GM21786 (cell line): ENCODE measurements around the gene VRK2.
A peak's percentile ranks its signal among the peaks of the same experiment; 100 is the strongest.
"Not testable (repeated sequence)": the region's sequence is repeated elsewhere in the genome, so short reads cannot be mapped to it uniquely, and the experiment has no call there.

ENCODE experiments used
- ATAC-seq: cut with Tn5 transposase; IDR thresholded peaks from one replicate; pipeline ENCODE4 v1.9.1; 2021; ENCODE audit not compliant: unreplicated experiment

The VRK2 gene

GRCh38 chr2:58052978-58053377 is 6.4 kb downstream of the VRK2 start:
- no peak for ATAC-seq

DNA sequence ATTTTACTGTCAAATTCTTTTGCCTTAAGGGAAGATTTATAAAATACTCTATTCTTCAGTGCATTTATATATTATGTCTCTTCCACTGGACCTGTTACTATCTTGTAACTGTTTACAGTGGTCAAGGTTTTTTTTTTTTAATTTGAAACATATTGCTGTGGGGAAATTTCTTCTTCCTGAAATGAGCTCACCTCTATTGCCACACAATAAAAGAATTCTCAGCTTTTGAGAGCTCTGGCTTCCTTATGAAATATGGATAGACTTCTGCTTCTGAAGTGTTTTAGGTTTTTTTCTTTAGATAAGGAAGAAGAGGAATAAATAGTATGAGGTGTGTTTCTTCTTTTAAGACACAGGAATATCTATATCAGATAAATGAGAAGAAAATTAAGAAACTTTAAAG is 7.7 kb downstream of the VRK2 start:
- ATAC-seq, result no peak

DNA sequence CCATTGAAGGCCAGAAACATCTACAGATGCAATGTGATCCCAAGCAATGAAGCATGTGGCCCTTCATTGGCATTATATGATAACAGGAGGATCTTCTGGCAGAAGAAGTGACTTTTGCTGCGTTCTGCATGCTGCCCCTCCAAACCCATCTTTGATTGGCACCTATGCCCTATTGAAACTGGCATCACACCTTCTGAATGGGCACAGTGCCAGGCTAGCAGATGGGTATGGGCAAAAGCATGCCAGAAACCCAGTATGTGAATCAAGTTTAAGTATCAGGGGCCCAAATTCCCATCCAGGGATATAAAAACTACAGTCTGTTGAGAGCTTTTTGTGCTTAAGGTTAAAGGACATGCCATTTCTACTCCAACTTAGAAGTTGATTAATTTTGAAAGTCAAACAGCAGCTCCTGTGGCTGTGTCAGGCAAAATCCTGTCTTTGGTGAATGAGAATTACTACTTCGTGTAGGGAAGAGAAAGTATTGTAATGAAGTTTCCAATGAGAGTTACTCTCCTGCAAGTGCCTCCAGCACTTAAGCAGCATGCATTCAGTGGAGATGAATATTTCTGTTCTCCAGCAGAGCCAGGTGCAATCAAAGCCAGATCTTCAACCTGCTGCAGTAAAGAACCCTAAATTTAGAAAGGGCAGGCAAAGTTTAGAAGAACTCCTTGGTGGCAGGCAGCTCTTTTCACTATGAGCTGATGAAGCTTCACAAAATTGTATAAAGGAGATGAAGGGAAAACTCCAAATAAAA is 8.6 kb downstream of the VRK2 start:
- no peak for ATAC-seq

- ATAC-seq, result no peak
Observed at GRCh38 chr2:58056192-58056916, 9.7 kb downstream of the VRK2 start.

DNA sequence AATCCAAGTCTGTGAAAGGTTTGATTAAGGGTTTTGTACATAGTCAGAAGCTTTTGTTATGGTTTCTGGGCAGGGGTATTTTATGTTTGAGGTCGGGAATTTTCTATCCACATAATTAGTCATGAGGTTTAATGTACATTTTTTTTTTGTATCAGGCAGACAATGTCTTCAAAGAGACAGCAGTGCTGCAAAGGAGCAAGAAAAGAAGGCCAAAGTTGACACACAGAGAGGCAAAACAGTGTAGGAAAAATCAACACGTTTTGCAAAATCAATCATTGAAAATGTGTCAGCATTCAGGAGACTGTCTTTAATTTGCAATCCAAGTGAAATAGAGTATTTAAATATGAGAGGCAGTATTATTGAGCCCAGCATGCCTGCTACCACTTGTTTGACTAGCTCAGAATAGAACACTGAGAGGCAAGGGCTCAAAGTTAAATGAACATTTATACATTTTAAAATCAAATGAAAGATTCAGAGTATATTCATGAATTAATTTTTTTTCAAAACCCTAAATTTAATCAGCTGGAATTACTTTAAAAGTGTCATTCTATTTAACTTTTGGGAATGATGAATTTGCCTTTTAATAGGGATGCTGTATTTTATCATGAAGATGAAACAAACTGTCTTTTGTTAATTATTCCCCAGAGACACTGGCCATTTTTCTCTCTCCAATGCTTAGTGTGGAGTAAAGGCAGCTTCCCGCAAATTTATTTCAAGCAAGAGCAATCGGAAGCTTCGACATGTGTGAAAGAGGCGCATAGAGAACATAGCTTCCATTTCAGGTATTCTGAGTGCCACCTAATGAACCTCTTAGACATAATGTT is 11.3 kb downstream of the VRK2 start:
- ATAC-seq, result no peak

DNA sequence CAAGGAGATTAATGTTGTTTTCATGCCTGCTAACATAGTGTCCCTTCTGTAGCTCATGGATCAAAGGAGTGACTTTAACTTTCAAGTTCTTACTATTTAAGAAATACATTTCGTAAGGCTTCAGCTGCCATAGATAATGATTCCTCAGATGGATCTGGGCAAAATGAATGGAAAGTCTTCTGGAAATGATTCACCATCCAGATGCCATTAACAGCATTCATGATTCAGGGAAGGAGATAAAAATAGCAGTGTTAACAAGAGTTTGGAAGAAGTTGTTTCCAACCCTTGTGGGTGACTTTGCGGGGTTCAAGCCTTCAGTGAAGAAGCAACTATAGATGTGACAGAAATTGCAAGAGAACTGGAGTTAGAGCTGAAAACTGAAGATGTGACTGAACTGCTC is 17.0 kb downstream of the VRK2 start:
- no peak for ATAC-seq

DNA sequence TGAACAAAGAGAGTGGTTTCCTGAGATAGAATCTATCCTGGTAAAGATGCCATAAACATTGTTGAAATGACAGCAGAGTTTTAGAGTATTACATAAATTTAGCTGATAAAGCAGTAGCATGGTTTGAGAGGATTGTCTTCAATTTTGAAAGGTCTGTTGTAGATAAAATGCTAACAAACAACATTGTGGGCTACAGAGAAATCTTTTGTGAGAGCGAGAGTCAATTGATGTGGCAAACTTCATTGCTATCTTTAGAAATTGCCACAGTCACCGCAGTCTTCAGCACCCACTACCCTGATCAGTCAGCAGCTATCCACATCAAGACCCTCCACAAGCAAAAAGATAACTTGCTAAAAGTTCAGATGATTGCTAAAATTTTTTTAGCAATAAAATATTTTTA is 17.5 kb downstream of the VRK2 start:
- peak; percentile 62 for ATAC-seq

DNA sequence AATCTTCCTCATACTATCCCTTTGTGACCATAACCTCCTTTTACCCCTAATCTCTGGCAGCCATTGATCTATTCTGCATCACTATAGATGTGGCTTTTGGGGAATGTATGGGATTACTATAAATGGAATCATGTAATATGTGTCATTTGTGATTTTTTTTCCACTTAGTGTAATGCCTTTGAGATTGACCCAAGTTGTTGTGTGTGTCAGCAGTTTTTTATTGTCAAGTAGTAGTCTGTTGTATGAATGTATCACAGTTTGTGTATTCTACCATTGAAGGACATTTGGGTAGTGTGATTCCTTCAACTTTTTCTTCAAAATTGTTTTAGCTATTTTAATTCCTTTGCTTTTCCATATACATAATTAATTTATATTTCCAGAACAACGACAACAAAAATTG is 18.6 kb downstream of the VRK2 start:
- ATAC-seq, result no peak

DNA sequence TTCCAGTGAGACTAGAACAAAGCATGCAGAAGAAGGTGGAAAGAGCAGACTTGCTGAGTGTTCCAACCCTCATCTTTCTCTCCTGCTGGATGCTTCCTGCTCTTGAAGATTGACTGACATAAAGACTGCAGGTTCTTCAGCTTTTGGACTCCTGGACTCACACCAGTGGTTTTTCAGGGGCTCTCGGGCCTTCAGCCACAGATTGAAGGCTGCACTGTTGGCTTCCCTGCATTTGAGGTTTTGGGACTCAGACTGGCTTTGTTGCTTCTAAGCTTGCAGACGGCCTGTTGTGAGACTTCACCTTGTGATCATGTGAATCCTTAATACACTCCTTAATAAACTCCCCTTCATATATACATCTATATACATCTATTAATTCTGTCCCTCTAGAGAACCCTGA is 20.4 kb downstream of the VRK2 start:
- ATAC-seq, result no peak

GRCh38 chr2:58070765-58071164 is 24.2 kb downstream of the VRK2 start:
- ATAC-seq, result no peak

GRCh38 chr2:58072102-58072501 is 25.5 kb downstream of the VRK2 start:
- ATAC-seq, result no peak

GRCh38 chr2:58073008-58073407 is 26.4 kb downstream of the VRK2 start:
- no peak for ATAC-seq

GRCh38 chr2:58073751-58074150 is 27.1 kb downstream of the VRK2 start:
- no peak for ATAC-seq

DNA sequence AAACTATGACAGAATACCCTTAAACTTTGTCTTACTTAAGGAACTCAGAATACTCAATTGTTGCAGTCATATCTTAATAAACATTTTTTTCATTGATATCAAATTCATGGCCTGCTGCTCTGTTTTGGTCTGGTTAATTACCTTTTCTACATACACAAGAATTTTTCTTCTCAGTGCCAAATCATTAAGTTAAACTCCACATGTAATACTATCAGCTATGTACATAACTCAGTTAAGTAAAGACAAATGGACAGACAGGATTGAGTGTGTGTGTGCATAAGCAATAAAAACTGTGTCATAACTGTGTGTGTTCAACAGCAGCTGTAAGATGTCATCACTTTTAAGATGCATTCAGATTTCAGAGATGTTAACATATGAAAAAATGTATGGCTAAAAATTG is 34.4 kb downstream of the VRK2 start:
- ATAC-seq, result no peak

GRCh38 chr2:58089081-58089480 is 42.5 kb downstream of the VRK2 start:
- no peak for ATAC-seq

DNA sequence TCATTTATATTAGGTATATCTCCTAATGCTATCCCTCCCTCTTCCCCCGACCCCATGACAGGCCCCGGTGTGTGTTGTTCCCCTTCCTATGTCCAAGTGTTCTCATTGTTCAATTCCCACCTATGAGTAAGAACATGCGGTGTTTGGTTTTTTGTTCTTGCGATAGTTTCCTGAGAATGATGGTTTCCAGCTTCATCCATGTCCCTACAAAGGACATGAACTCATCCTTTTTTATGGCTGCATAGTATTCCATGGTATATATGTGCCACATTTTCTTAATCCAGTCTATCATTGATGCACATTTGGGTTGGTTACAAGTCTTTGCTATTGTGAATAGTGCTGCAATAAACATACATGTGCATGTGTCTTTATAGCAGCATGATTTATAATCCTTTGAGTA is 46.2 kb downstream of the VRK2 start:
- ATAC-seq, result not testable (repeated sequence)

DNA sequence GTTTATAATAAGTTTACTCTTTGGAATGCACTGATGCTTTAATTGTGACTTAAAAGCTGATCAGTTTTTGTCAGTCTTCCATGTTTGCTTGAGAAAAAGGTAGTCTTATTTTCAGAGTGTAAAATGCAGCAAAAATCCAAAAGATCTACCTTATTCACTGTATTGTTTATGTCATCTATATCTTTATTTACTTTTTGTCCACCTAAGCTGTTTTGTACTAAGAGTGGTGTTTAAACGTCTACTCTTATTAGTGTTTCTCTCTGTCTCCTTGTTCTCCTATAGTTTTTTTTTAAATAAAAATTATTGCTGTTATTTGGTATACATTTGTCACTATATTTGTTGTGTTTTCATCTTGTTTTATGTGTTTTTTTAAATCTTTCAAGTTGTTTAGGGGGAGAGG is 50.4 kb downstream of the VRK2 start:
- ATAC-seq, result no peak

GRCh38 chr2:58098254-58099095 is 51.9 kb downstream of the VRK2 start:
- ATAC-seq, result no peak

DNA sequence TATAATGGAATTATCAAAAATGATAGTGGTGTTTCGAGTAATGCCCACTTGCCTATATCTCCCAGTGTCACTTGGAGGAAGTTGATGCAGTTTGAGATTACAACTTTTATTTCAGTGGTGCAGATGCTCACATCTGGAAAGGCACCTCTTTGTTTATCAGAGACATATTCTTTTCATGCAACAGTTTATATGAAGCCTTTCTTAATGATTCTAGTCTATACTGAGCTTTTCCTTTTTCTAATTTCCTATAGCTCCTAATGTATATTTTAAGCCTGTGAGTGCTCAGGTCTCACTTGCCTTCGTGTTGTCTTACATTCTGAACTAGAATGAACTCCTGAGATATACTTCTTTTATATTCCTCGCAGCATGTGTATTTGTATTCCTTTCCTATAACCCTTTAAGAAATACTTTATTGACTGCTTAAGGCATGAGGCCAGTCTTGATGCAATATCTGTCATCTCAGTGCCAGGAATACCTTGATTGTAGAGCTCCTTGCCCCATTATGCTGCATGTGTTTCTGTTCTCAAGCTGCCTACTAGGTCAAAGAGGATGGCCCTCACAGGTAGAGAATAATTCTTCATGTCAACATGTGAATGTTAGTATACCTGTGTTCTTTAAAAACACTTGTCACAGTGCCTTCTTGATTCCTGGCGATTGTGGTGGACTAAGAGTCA is 52.6 kb downstream of the VRK2 start:
- ATAC-seq, result no peak

- ATAC-seq, result no peak
Observed at GRCh38 chr2:58101500-58101899, 54.9 kb downstream of the VRK2 start.
